Esophagus muscularis mucosa (tissue), 4 donors: Measurements from ENCODE around the gene CAMK2G.

Experiments used
- CTCF ChIP-seq, 3 experiments: fragments of 200-600 bp in 2 of 3; fragments of 450-650 bp in 1 of 3; sonication (generic) in 2 of 3; IDR thresholded peaks; one replicate each; pipeline ENCODE4 v1.5.1; 2017 to 2019; ENCODE audit warnings: antibody characterized with exemption in 3 of 3, mild to moderate bottlenecking in 2 of 3, moderate library complexity in 1 of 3
- EP300 ChIP-seq: sonication (generic); formaldehyde crosslinking; IDR thresholded peaks from one replicate; pipeline ENCODE4 v1.6.1; 2017; ENCODE audit warnings: antibody characterized with exemption
- POLR2A ChIP-seq: fragments of 450-650 bp; IDR thresholded peaks from one replicate; pipeline ENCODE4 v1.6.1; 2017; ENCODE audit warnings: antibody characterized with exemption, moderate library complexity, mild to moderate bottlenecking, low read depth

GRCh38 chr10:73873838-73874215, 528 bp downstream of the CAMK2G start:
- TF ChIP-seq EP300 = no peak
- no peak for TF ChIP-seq CTCF (IDR thresholded peaks at IDR 0.05)
- no peak for TF ChIP-seq POLR2A
